ENCODE measurements around the gene SGCA. TPM values are rescaled to one million over a fixed set of nuclear protein-coding genes. Genes with fewer than 3 reads are reported as not detected.

The SGCA gene
- total RNA-seq, 1 experiment from 2014 or later: not detected

- no peak for DNase-seq (ENCODE audit: unreplicated experiment)
- intact Hi-C loops (cut with micrococcal nuclease): no loop called here
- POLR2A ChIA-PET: interaction anchor here (0.6 to 0.7 kb wide), 2 partner anchors 114 to 752 kb away, joined by 3 read pairs; no protein-coding TSS in a partner anchor
- H3K27ac Mint-ChIP-seq (ENCODE audit: low read depth, unreplicated experiment): no peak overlapping the region
- peaks cover 18% of the 10 kb centered on the region for H3K36me3 Mint-ChIP-seq (ENCODE audit: insufficient read depth, unreplicated experiment)
- no peaks in the 10 kb centered on the region for H3K9me3 Mint-ChIP-seq (ENCODE audit: unreplicated experiment)
- H3K4me1 Mint-ChIP-seq (ENCODE audit: insufficient read depth, unreplicated experiment): peaks cover 43% of the 10 kb centered on the region
- no peak overlapping the region for H3K4me3 Mint-ChIP-seq (ENCODE audit: unreplicated experiment)
- TF ChIP-seq CTCF (IDR thresholded peaks at IDR 0.05; ENCODE audit: unreplicated experiment): no peak
- no TSS peak for BruUV-seq (replicated peaks)
- CTCF ChIA-PET: interaction anchor here (0.7 to 1.0 kb wide), 4 partner anchors 10 to 21 kb away, joined by 3 to 5 read pairs (median 3); no protein-coding TSS in a partner anchor
- H3K27me3 Mint-ChIP-seq (ENCODE audit: insufficient read depth, unreplicated experiment): no peaks in the 10 kb centered on the region
These were observed 17.1 kb downstream of the SGCA start for GRCh38 chr17:50182783-50183420.

- Mint-ChIP-seq H3K4me3 (ENCODE audit: unreplicated experiment) (no peak overlapping the region), H3K9me3 (ENCODE audit: unreplicated experiment) (no peaks in the 10 kb centered on the region), H3K36me3 (ENCODE audit: insufficient read depth, unreplicated experiment) (peaks cover 20% of the 10 kb centered on the region), H3K27me3 (ENCODE audit: insufficient read depth, unreplicated experiment) (no peaks in the 10 kb centered on the region), H3K27ac (ENCODE audit: low read depth, unreplicated experiment) (peak overlapping the region; percentile 84), H3K4me1 (ENCODE audit: insufficient read depth, unreplicated experiment) (peaks cover 37% of the 10 kb centered on the region)
- no peak for DNase-seq (ENCODE audit: unreplicated experiment)
- ChIA-PET POLR2A (interaction anchor here (0.6 to 0.7 kb wide), 2 partner anchors 113 to 752 kb away, joined by 3 read pairs; no protein-coding TSS in a partner anchor), CTCF (interaction anchor here (0.7 to 1.0 kb wide), 3 partner anchors 10 to 22 kb away, joined by 3 to 5 read pairs (median 3); no protein-coding TSS in a partner anchor)
- no peak for TF ChIP-seq CTCF (IDR thresholded peaks at IDR 0.05; ENCODE audit: unreplicated experiment)
- BruUV-seq (replicated peaks): no TSS peak
- intact Hi-C loops (cut with micrococcal nuclease): no loop called here
These were observed 17.7 kb downstream of the SGCA start for GRCh38 chr17:50183421-50183994.

GRCh38 chr17:50184064-50184463 is 18.3 kb downstream of the SGCA start:
- no TSS peak for BruUV-seq (replicated peaks)
- no peaks in the 10 kb centered on the region for H3K27me3 Mint-ChIP-seq (ENCODE audit: insufficient read depth, unreplicated experiment)
- no peak overlapping the region for H3K4me3 Mint-ChIP-seq (ENCODE audit: unreplicated experiment)
- ChIA-PET CTCF (no interaction called here), POLR2A (no interaction called here)
- H3K27ac Mint-ChIP-seq (ENCODE audit: low read depth, unreplicated experiment): peak overlapping the region; percentile 84
- no peak for TF ChIP-seq CTCF (IDR thresholded peaks at IDR 0.05; ENCODE audit: unreplicated experiment)
- no peaks in the 10 kb centered on the region for H3K9me3 Mint-ChIP-seq (ENCODE audit: unreplicated experiment)
- no peak for DNase-seq (ENCODE audit: unreplicated experiment)
- intact Hi-C loops (cut with micrococcal nuclease): no loop called here
- H3K4me1 Mint-ChIP-seq (ENCODE audit: insufficient read depth, unreplicated experiment): peaks cover 32% of the 10 kb centered on the region
- peaks cover 20% of the 10 kb centered on the region for H3K36me3 Mint-ChIP-seq (ENCODE audit: insufficient read depth, unreplicated experiment)

GRCh38 chr17:50184611-50185398 is 19.0 kb downstream of the SGCA start:
- H3K9me3 Mint-ChIP-seq (ENCODE audit: unreplicated experiment): no peaks in the 10 kb centered on the region
- intact Hi-C loops (cut with micrococcal nuclease): no loop called here
- no TSS peak for BruUV-seq (replicated peaks)
- no peak for TF ChIP-seq CTCF (IDR thresholded peaks at IDR 0.05; ENCODE audit: unreplicated experiment)
- H3K4me1 Mint-ChIP-seq (ENCODE audit: insufficient read depth, unreplicated experiment): peaks cover 28% of the 10 kb centered on the region
- H3K27me3 Mint-ChIP-seq (ENCODE audit: insufficient read depth, unreplicated experiment): no peaks in the 10 kb centered on the region
- peak overlapping the region; percentile 28 for H3K4me3 Mint-ChIP-seq (ENCODE audit: unreplicated experiment)
- DNase-seq (ENCODE audit: unreplicated experiment): peak; percentile 74
- POLR2A ChIA-PET: no interaction called here
- CTCF ChIA-PET: interaction anchor here (0.8 to 2.5 kb wide), 3 partner anchors 12 to 112 kb away, joined by 3 to 7 read pairs (median 4); no protein-coding TSS in a partner anchor
- H3K27ac Mint-ChIP-seq (ENCODE audit: low read depth, unreplicated experiment): peak overlapping the region; percentile 84
- peaks cover 20% of the 10 kb centered on the region for H3K36me3 Mint-ChIP-seq (ENCODE audit: insufficient read depth, unreplicated experiment)
